ENCODE results near the gene SCFD2. TPM values are rescaled to one million over a fixed set of nuclear protein-coding genes. Genes with fewer than 3 reads are reported as not detected.

The SCFD2 gene
- total and polyA plus RNA-seq, 7 donors, result 5.8 to 13.3 (median 11.2) TPM

DNA sequence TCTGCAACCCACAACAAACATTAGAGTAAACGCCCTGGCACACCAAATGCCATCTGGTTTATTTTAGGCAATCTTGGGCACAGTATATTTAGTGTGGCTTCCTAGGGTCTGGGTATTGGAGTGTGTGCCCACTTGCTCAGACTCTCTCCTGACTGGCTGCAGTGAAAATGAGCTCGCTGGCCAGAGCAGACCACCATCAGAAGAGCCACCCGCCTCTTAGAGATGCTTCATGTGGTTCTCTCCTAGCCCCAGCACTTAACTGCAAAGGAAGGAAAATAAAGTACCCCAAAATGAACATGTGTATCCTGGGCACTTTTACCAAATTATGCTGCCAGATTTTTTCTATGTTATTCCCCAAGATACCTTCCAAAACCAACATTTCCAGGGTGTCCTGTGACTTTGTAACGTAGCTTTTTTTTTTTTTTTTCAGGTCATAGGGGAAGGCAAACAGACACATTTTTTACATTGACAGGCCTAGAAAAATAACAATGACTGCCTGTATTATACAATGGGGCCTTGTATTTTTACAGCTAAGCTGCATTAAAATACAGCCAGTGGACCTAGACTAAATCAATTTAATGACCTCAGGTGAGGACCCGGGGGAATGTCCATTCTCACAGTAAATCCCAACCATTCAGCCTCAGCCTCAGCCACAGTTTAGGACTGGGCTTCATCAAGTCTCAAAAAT is 310.0 kb downstream of the SCFD2 start:
- Histone ChIP-seq H3K27me3 (ENCODE audit: insufficient read depth in 3 of 3, low read length in 2 of 3) (no peaks in the 10 kb centered on the region), H3K9me3 (no peaks in the 10 kb centered on the region), H3K36me3 (ENCODE audit: insufficient read depth in 1 of 2, low read depth in 1 of 2) (no peaks in the 10 kb centered on the region), H3K4me3 (no peak overlapping the region), H3K4me1 (peaks cover 34% of the 10 kb centered on the region), H3K27ac (no peak overlapping the region)
- intact Hi-C loops (cut with DNase I), result no loop called here
- ATAC-seq (no peak), DNase-seq (no peak)
- TF ChIP-seq, protein P1, sequence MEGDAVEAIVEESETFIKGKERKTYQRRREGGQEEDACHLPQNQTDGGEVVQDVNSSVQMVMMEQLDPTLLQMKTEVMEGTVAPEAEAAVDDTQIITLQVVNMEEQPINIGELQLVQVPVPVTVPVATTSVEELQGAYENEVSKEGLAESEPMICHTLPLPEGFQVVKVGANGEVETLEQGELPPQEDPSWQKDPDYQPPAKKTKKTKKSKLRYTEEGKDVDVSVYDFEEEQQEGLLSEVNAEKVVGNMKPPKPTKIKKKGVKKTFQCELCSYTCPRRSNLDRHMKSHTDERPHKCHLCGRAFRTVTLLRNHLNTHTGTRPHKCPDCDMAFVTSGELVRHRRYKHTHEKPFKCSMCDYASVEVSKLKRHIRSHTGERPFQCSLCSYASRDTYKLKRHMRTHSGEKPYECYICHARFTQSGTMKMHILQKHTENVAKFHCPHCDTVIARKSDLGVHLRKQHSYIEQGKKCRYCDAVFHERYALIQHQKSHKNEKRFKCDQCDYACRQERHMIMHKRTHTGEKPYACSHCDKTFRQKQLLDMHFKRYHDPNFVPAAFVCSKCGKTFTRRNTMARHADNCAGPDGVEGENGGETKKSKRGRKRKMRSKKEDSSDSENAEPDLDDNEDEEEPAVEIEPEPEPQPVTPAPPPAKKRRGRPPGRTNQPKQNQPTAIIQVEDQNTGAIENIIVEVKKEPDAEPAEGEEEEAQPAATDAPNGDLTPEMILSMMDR (IDR thresholded peaks at IDR 0.05), result no peak
- 69 to 86% (median 72%) methylated on average over 5 of the region's 5 CpGs for WGBS, 3 donors

DNA sequence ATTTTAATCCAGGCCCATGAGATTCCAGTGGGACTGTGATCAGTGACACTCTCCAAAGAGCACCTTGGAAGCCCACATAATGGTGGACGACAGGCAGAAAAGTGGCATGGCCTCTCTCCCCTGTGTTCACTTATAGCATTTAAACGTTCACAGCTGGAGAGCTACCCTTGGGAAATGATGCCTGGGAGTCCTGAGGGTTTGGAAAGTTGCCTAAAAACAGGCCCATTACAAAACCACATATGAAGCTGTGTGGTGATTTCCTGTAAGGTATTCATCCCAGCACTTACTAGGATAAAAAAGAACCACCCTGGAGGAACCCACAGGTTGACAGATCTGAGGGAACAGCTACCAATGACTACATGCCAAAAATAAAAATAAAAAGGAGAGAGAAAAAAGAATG is 310.6 kb downstream of the SCFD2 start:
- no peaks in the 10 kb centered on the region for H3K36me3 ChIP-seq (ENCODE audit: insufficient read depth in 1 of 2, low read depth in 1 of 2)
- no peak for DNase-seq
- no peak overlapping the region for H3K4me3 ChIP-seq
- H3K4me1 ChIP-seq, result peaks cover 34% of the 10 kb centered on the region
- H3K27me3 ChIP-seq (ENCODE audit: insufficient read depth in 3 of 3, low read length in 2 of 3), result no peaks in the 10 kb centered on the region
- H3K27ac ChIP-seq, result no peak overlapping the region
- WGBS, 3 donors, result 25 to 41% (median 31%) methylated on average over 2 of the region's 2 CpGs
- no peaks in the 10 kb centered on the region for H3K9me3 ChIP-seq
- ATAC-seq, result peak in 1 of 4 donors; percentile 42
- intact Hi-C loops (cut with DNase I), result no loop called here
- TF ChIP-seq, protein P1 (IDR thresholded peaks at IDR 0.05), result no peak

DNA sequence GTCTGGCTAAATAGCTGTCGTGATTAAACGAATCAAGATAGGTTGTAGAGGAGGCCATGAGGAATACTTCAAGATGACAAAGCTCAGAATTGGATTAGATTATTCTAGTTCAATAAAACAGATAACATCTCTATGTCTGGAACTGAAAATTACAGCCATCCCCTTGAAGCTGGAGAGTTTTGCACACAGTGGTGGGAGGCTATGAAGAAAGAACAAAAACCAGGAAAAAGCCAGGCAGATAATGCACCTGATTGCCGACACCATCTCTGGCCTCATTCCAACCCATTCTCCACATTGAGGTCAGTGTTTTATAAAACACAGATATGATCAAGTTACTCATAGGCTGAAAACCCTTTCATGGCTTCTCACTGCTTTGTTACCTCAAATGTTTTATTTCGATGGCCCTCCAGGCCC is 315.5 kb downstream of the SCFD2 start:
- Histone ChIP-seq H3K9me3 (no peaks in the 10 kb centered on the region), H3K4me1 (peaks cover 6% of the 10 kb centered on the region), H3K27me3 (ENCODE audit: insufficient read depth in 3 of 3, low read length in 2 of 3) (no peaks in the 10 kb centered on the region), H3K36me3 (ENCODE audit: insufficient read depth in 1 of 2, low read depth in 1 of 2) (no peaks in the 10 kb centered on the region), H3K27ac (no peak overlapping the region), H3K4me3 (no peak overlapping the region)
- ATAC-seq (no peak), DNase-seq (no peak)
- WGBS, 3 donors, result 72 to 79% (median 76%) methylated on average over 4 of the region's 4 CpGs
- intact Hi-C loops (cut with DNase I), result no loop called here
- TF ChIP-seq, protein P1 (IDR thresholded peaks at IDR 0.05), result no peak

DNA sequence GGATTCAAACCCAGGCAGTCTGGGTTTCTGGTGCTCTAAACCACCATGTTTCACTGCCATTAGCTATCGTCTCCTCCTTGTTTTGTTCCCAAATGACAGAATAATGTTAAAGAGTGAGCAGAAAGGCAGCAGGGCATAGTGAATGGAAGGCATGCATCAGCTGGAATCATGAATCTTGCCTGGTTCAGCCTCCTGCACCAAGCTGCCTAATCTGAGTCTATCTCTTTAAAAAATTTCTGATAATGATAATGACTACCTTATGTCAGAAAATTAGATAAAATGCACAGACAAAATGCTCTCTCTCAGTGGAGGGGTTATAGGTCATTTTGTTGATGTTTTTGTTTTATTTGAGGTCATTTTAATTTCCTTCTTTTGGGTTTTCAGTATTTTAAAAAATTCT is 316.3 kb downstream of the SCFD2 start:
- Histone ChIP-seq H3K27ac (no peak overlapping the region), H3K36me3 (ENCODE audit: insufficient read depth in 1 of 2, low read depth in 1 of 2) (no peaks in the 10 kb centered on the region), H3K4me1 (no peaks in the 10 kb centered on the region), H3K27me3 (ENCODE audit: insufficient read depth in 3 of 3, low read length in 2 of 3) (no peaks in the 10 kb centered on the region), H3K9me3 (no peaks in the 10 kb centered on the region), H3K4me3 (no peak overlapping the region)
- 100% methylated on average over 1 of the region's 1 CpG for WGBS, 3 donors
- TF ChIP-seq, protein P1 (IDR thresholded peaks at IDR 0.05), result no peak
- no peak for ATAC-seq
- intact Hi-C loops (cut with DNase I), result no loop called here
- DNase-seq, result no peak

DNA sequence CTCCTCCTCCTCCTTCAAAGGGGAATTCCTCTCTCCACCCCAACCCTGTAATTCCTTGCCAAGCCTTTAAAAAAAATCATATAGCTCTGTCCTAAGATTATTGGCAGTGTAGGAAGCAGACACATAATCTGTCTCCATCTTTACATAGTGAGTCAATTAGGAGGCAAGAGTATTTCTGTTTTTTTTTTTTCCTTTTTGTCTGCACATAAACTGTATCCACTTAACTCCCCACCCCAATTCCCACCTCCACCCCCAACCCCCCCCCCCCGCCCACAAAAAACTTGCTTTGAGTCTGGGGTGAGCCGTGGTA is 321.3 kb downstream of the SCFD2 start:
- Histone ChIP-seq H3K4me3 (no peak overlapping the region), H3K27me3 (ENCODE audit: insufficient read depth in 3 of 3, low read length in 2 of 3) (no peaks in the 10 kb centered on the region), H3K36me3 (ENCODE audit: insufficient read depth in 1 of 2, low read depth in 1 of 2) (no peaks in the 10 kb centered on the region), H3K4me1 (peaks cover 16% of the 10 kb centered on the region), H3K27ac (no peak overlapping the region), H3K9me3 (no peaks in the 10 kb centered on the region)
- intact Hi-C loops (cut with DNase I), result no loop called here
- WGBS, 3 donors, result 89 to 95% (median 94%) methylated on average over 2 of the region's 2 CpGs
- DNase-seq (no peak), ATAC-seq (no peak)
- TF ChIP-seq, protein P1 (IDR thresholded peaks at IDR 0.05), result no peak
